Measurements from ENCODE around the gene ABCC8.

GRCh38 chr11:17403980-17404759 is 72.5 kb downstream of the ABCC8 start:
- TF ChIP-seq, protein P1, sequence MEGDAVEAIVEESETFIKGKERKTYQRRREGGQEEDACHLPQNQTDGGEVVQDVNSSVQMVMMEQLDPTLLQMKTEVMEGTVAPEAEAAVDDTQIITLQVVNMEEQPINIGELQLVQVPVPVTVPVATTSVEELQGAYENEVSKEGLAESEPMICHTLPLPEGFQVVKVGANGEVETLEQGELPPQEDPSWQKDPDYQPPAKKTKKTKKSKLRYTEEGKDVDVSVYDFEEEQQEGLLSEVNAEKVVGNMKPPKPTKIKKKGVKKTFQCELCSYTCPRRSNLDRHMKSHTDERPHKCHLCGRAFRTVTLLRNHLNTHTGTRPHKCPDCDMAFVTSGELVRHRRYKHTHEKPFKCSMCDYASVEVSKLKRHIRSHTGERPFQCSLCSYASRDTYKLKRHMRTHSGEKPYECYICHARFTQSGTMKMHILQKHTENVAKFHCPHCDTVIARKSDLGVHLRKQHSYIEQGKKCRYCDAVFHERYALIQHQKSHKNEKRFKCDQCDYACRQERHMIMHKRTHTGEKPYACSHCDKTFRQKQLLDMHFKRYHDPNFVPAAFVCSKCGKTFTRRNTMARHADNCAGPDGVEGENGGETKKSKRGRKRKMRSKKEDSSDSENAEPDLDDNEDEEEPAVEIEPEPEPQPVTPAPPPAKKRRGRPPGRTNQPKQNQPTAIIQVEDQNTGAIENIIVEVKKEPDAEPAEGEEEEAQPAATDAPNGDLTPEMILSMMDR (IDR thresholded peaks at IDR 0.05): no peak
- no peak for TF ChIP-seq CHD4 (IDR thresholded peaks at IDR 0.05; ENCODE audit: borderline replicate concordance)
- TF ChIP-seq KDM1A (IDR thresholded peaks at IDR 0.05; ENCODE audit: low read depth): no peak
- no peak for TF ChIP-seq POLR2A (IDR thresholded peaks at IDR 0.05; ENCODE audit: low read length)
- TF ChIP-seq, protein P2, sequence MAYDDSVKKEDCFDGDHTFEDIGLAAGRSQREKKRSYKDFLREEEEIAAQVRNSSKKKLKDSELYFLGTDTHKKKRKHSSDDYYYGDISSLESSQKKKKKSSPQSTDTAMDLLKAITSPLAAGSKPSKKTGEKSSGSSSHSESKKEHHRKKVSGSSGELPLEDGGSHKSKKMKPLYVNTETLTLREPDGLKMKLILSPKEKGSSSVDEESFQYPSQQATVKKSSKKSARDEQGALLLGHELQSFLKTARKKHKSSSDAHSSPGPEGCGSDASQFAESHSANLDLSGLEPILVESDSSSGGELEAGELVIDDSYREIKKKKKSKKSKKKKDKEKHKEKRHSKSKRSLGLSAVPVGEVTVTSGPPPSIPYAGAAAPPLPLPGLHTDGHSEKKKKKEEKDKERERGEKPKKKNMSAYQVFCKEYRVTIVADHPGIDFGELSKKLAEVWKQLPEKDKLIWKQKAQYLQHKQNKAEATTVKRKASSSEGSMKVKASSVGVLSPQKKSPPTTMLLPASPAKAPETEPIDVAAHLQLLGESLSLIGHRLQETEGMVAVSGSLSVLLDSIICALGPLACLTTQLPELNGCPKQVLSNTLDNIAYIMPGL (CRISPR knock-in tag; IDR thresholded peaks at IDR 0.05; ENCODE audit: borderline replicate concordance): no peak
- no peak for TF ChIP-seq EP300 (IDR thresholded peaks at IDR 0.05)
- TF ChIP-seq, protein P3, sequence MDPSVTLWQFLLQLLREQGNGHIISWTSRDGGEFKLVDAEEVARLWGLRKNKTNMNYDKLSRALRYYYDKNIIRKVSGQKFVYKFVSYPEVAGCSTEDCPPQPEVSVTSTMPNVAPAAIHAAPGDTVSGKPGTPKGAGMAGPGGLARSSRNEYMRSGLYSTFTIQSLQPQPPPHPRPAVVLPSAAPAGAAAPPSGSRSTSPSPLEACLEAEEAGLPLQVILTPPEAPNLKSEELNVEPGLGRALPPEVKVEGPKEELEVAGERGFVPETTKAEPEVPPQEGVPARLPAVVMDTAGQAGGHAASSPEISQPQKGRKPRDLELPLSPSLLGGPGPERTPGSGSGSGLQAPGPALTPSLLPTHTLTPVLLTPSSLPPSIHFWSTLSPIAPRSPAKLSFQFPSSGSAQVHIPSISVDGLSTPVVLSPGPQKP (IDR thresholded peaks at IDR 0.05; ENCODE audit: low read depth, low read length): no peak
- TF ChIP-seq MAX (IDR thresholded peaks at IDR 0.05): no peak
- TF ChIP-seq SMC3 (IDR thresholded peaks at IDR 0.05): no peak

All from A549 (cell line).